AG10803 (cell line): ENCODE data around the gene HS6ST2.

Experiments
- DNase-seq: peaks from one replicate; pipeline ENCODE4 v3.0.0; 2010; ENCODE audit warnings: low read depth
- H3K4me3 ChIP-seq: 2 replicates; pipeline ENCODE4 v1.5.1; 2011; ENCODE audit warnings: mild to moderate bottlenecking, low read length, control low read depth
- TF ChIP-seq, protein P1 (sequence below): conservative IDR thresholded peaks from 2 replicates; pipeline ENCODE4 v1.5.1; 2011; ENCODE audit warnings: mild to moderate bottlenecking, low read length, control low read depth, inconsistent platforms

HS6ST2 gene

DNA sequence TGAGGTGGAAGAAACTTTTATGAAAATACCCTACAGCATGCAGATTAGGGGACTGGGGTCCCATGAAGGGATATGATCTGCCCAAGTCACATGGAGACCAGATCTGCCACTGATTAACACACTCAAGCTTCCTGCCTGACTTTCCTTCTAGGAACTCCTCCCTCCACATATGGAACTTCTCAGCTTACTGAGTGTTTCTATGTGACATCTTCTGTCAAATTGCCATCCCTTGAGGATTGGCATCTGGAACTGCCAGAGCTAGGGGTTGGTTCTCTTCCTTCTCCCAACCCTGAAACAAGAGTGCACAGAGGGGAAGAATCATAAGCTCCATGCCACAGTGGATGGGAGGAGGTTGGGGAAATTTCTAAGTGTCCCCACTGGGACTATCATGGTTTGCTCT is 319.0 kb downstream of the HS6ST2 start:
- TF ChIP-seq, protein P1, sequence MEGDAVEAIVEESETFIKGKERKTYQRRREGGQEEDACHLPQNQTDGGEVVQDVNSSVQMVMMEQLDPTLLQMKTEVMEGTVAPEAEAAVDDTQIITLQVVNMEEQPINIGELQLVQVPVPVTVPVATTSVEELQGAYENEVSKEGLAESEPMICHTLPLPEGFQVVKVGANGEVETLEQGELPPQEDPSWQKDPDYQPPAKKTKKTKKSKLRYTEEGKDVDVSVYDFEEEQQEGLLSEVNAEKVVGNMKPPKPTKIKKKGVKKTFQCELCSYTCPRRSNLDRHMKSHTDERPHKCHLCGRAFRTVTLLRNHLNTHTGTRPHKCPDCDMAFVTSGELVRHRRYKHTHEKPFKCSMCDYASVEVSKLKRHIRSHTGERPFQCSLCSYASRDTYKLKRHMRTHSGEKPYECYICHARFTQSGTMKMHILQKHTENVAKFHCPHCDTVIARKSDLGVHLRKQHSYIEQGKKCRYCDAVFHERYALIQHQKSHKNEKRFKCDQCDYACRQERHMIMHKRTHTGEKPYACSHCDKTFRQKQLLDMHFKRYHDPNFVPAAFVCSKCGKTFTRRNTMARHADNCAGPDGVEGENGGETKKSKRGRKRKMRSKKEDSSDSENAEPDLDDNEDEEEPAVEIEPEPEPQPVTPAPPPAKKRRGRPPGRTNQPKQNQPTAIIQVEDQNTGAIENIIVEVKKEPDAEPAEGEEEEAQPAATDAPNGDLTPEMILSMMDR: no peak
- DNase-seq: peak; percentile 45
- no peak overlapping the region for H3K4me3 ChIP-seq

DNA sequence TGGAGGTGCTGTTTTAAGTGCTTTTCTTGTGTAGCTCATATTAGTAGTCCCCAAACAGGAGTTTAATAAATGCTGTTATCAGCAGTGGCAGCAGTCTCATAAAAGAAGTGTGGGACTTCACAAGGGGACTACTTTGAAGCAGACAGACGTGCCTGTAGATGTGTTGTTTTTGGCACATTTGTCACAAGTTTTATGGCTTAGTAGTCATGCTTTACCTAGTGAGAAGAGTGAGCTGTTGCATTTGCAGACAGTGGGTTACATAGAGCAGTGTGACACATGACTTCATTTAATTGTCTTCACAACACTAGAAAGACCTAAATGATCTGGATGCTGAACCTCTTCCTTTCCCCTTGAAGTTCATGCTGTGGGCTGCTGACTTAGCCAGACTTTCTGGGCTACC is 320.1 kb downstream of the HS6ST2 start:
- DNase-seq: no peak
- TF ChIP-seq, protein P1: no peak
- no peak overlapping the region for H3K4me3 ChIP-seq

DNA sequence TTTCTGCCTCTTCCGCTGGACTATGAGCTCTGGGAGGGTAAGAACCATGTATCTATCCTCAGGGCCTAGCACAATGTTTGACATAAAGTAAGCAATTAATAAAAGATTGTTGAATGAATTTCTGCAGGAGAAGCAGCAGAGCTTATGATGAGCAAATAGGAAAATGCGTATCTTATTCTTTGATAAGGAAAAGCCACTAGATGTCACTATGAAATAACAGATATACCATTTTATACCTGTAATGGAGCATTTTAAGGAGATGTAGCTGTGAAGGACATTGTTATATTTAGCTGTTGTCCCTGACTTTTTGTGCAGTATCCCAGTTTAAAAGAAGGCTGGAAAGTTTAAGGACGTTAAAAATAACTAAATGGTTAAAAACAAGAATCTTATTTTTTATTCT is 322.3 kb downstream of the HS6ST2 start:
- H3K4me3 ChIP-seq: no peak overlapping the region
- TF ChIP-seq, protein P1: peak; percentile 22; the same call in 1 of the 2 replicates
- peak; percentile 24 for DNase-seq

DNA sequence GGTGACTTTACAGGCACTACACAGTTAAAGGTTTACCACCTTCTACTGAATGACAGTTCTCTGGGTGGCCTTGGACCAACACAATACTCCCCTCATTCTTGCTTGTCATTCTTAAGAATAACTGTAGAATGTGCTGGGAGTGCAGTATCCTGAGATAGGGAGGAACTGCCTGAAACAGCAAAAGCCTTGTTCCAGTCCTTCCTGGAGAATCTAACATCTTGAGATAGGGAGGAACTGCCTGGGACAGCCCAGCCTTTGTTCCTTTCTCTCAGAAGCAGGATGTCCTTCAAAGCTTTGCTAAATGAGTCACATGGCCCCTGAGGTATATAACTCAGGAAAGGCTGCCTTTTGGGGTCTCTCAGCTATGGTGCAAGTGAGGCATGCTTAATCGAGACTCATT is 323.9 kb downstream of the HS6ST2 start:
- no peak overlapping the region for H3K4me3 ChIP-seq
- DNase-seq: no peak
- TF ChIP-seq, protein P1: no peak

DNA sequence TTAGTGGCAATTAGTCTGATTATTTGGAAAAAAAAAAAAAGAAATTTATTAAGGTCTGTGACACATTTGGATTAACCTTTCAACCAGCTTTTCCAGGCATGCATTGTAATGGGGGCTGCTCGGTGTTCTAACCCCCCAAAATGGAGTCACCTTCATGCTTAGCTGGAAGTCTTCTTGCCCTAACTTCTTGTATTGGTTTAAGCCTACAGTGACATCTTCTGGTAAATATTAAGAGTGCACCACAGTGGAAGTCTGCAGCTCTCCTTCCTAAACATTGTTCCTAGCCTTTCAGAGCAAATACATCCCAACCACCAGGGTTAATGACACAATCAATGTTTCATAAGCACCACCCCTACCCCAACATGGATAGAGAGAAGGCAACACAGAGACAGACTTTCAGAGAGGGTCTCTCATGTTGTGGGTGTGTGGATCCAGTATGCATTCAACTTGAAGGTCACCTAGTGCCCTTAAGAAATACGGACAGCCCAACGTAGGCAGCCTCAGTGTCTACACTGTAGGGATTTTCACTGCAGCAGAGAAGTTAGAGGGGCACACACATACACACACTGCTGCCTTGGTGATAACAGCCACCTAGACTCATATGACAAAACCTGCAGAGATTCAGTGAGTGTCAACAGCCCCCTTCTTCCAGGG is 326.7 kb downstream of the HS6ST2 start:
- no peak overlapping the region for H3K4me3 ChIP-seq
- peak; percentile 40 for DNase-seq
- TF ChIP-seq, protein P1: peak; percentile 61

DNA sequence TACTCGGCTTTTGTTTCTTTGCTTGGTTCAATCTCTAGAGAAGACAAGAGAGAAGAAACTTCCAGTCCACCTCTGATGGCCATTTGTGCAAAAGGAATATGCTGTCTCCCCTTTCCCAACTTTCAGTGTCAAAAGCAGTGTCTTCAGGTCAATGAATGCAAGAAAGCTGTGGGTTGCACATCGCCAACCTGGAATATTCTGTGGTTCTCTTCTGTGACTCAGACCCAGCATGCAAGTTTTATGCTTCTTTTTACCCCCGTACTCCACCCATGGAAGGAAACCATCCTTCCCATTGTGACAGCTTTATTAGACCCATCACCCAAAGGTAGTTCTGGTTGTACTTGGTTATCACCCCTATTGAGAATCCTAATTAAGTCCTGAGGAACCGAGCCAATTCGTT is 334.0 kb downstream of the HS6ST2 start:
- no peak for DNase-seq
- TF ChIP-seq, protein P1: no peak

DNA sequence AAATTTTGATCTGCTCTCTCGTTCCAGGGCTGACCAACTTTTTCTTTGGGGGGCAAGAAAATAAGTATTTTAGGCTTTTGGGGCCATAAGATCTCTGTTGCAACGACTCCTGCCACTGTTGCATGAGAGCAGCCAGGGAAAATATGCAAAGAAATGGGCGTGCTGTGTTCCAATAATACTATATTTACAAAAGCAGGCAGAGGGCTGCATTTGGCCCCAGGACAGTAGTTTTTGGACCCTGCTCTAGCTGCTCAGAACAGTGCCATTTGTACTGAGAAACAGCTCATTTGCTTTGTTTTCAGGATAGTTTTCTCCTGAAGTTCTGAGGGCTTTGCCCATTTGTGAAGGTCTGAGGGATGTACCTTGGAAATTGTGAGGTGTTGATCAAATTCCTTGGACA is 334.5 kb downstream of the HS6ST2 start:
- TF ChIP-seq, protein P1: no peak
- H3K4me3 ChIP-seq: no peak overlapping the region
- no peak for DNase-seq

More for the DNA sequence above, 334.0 kb downstream of the HS6ST2 start:
- no peak overlapping the region for H3K4me3 ChIP-seq
